ENCODE results near the gene VAV2.

DNA sequence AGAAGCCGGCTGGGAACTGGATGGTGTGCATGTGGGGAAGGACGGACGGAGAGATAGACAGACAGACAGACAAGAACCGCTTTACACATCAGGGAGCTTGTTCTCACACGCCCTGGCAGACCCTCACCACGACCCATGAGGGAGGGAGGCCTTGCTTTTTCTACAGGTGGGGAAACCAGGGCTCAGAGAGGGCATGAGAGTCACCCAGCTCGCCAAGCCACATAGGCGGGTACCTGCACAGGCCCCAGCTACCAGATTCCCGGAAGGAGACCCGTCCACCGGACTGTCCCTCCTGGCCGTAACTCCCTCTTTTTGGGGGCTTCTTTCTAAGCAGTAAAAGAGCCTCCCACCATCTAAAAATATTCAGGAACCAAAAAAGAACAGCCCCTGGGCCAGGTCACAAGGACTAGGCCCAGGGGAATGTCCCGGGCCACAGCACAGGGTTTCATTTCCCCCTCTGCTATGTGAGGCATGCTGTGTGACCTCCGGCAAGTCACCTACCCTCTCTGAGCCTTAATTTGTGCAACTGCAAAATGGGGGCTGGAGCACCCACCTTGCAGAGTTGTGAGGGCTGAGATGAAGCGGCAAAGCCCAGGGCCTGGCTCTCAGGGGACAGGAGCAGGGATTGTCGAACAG is 169.6 kb downstream of the VAV2 start:
- TF ChIP-seq, protein P1, sequence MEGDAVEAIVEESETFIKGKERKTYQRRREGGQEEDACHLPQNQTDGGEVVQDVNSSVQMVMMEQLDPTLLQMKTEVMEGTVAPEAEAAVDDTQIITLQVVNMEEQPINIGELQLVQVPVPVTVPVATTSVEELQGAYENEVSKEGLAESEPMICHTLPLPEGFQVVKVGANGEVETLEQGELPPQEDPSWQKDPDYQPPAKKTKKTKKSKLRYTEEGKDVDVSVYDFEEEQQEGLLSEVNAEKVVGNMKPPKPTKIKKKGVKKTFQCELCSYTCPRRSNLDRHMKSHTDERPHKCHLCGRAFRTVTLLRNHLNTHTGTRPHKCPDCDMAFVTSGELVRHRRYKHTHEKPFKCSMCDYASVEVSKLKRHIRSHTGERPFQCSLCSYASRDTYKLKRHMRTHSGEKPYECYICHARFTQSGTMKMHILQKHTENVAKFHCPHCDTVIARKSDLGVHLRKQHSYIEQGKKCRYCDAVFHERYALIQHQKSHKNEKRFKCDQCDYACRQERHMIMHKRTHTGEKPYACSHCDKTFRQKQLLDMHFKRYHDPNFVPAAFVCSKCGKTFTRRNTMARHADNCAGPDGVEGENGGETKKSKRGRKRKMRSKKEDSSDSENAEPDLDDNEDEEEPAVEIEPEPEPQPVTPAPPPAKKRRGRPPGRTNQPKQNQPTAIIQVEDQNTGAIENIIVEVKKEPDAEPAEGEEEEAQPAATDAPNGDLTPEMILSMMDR (IDR thresholded peaks at IDR 0.05), result no peak
- TF ChIP-seq POLR2AphosphoS5 (IDR thresholded peaks at IDR 0.05; ENCODE audit: low read depth, low read length) (no peak), TCF7L2 (IDR thresholded peaks at IDR 0.05; ENCODE audit: low read depth, low read length) (no peak)
- TF ChIP-seq, protein P2, sequence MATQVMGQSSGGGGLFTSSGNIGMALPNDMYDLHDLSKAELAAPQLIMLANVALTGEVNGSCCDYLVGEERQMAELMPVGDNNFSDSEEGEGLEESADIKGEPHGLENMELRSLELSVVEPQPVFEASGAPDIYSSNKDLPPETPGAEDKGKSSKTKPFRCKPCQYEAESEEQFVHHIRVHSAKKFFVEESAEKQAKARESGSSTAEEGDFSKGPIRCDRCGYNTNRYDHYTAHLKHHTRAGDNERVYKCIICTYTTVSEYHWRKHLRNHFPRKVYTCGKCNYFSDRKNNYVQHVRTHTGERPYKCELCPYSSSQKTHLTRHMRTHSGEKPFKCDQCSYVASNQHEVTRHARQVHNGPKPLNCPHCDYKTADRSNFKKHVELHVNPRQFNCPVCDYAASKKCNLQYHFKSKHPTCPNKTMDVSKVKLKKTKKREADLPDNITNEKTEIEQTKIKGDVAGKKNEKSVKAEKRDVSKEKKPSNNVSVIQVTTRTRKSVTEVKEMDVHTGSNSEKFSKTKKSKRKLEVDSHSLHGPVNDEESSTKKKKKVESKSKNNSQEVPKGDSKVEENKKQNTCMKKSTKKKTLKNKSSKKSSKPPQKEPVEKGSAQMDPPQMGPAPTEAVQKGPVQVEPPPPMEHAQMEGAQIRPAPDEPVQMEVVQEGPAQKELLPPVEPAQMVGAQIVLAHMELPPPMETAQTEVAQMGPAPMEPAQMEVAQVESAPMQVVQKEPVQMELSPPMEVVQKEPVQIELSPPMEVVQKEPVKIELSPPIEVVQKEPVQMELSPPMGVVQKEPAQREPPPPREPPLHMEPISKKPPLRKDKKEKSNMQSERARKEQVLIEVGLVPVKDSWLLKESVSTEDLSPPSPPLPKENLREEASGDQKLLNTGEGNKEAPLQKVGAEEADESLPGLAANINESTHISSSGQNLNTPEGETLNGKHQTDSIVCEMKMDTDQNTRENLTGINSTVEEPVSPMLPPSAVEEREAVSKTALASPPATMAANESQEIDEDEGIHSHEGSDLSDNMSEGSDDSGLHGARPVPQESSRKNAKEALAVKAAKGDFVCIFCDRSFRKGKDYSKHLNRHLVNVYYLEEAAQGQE (IDR thresholded peaks at IDR 0.05; ENCODE audit: insufficient read depth in 1 of 2, low read depth in 2 of 2, low read length in 1 of 2), result no peak
